HuH-7.5 (cell line): ENCODE data around the gene TNRC6C.

Source experiments
- DNase-seq: peaks from one replicate; pipeline ENCODE4 v3.0.0; 2011; ENCODE audit warnings: low spot score

Gene TNRC6C

GRCh38 chr17:78013683-78014467 is 55.4 kb downstream of the TNRC6C start:
- DNase-seq: peak; percentile 34

- no peak for DNase-seq
These were observed 56.1 kb downstream of the TNRC6C start for GRCh38 chr17:78014646-78015045.

- DNase-seq: no peak
These were observed 58.3 kb downstream of the TNRC6C start for GRCh38 chr17:78016852-78017251.

GRCh38 chr17:78019367-78019975 is 61.0 kb downstream of the TNRC6C start:
- no peak for DNase-seq

GRCh38 chr17:78019976-78020716 is 61.6 kb downstream of the TNRC6C start:
- DNase-seq: no peak

- no peak for DNase-seq
These were observed 62.2 kb downstream of the TNRC6C start for GRCh38 chr17:78020717-78021108.

GRCh38 chr17:78022425-78022824 is 63.9 kb downstream of the TNRC6C start:
- DNase-seq: no peak

- no peak for DNase-seq
These were observed 64.5 kb downstream of the TNRC6C start for GRCh38 chr17:78023042-78023441.

GRCh38 chr17:78026381-78026780 is 67.9 kb downstream of the TNRC6C start:
- DNase-seq: no peak

GRCh38 chr17:78027121-78027520 is 68.6 kb downstream of the TNRC6C start:
- DNase-seq: no peak

- no peak for DNase-seq
These were observed 71.2 kb downstream of the TNRC6C start for GRCh38 chr17:78029697-78030096.

GRCh38 chr17:78031435-78031834 is 72.9 kb downstream of the TNRC6C start:
- no peak for DNase-seq

- no peak for DNase-seq
These were observed 73.7 kb downstream of the TNRC6C start for GRCh38 chr17:78032166-78032565.

- no peak for DNase-seq
These were observed 76.1 kb downstream of the TNRC6C start for GRCh38 chr17:78034429-78035091.

GRCh38 chr17:78037280-78037679 is 78.8 kb downstream of the TNRC6C start:
- no peak for DNase-seq

GRCh38 chr17:78038748-78039288 is 80.3 kb downstream of the TNRC6C start:
- no peak for DNase-seq

GRCh38 chr17:78039581-78039980 is 81.1 kb downstream of the TNRC6C start:
- no peak for DNase-seq

GRCh38 chr17:78040440-78041385 is 82.2 kb downstream of the TNRC6C start:
- no peak for DNase-seq

GRCh38 chr17:78041386-78042179 is 83.1 kb downstream of the TNRC6C start:
- DNase-seq: no peak

GRCh38 chr17:78042542-78042941 is 84.0 kb downstream of the TNRC6C start:
- DNase-seq: no peak
